OCI-LY3 (cell line): ENCODE measurements around the gene KCNMA1.

Experiments
- CTCF ChIP-seq: fragments of 200-600, 300-600 bp; sonication (generic); IDR thresholded peaks from 2 replicates; pipeline ENCODE4 v1.5.1; 2014; ENCODE audit warnings: antibody characterized with exemption, low read length, low read depth
- EZH2phosphoT487 ChIP-seq: fragments of 200-600 bp; shearing (Covaris generic); IDR thresholded peaks from 2 replicates; pipeline ENCODE4 v1.6.1; 2018; ENCODE audit warnings: antibody characterized with exemption, mixed run types, low read depth

GRCh38 chr10:77146712-77147336, 490.8 kb downstream of the KCNMA1 start:
- TF ChIP-seq CTCF (no peak), EZH2phosphoT487 (no peak)
